Sciatic nerve (tissue), 2 donors: ENCODE data around the gene ETFA. TPM values are rescaled to one million over a fixed set of nuclear protein-coding genes. Genes with fewer than 3 reads are reported as not detected.
A peak's percentile ranks its signal among the peaks of the same experiment; 100 is the strongest.

Experiments
- ATAC-seq: fragments of 200-7000 bp; cut with Tn5 transposase; one replicate; pipeline ENCODE4 v1.9.1; 2020; ENCODE audit warnings: mild to moderate bottlenecking, moderate library complexity
- DNase-seq: peaks from one replicate; pipeline ENCODE4 v3.0.0-alpha.2; 2020; ENCODE audit warnings: low spot score
- intact Hi-C: fragments of 100-400 bp; cut with DNase I; formaldehyde crosslinking; loops from one replicate; pipeline ENCODE4 v1.14.2; 2022
- total RNA-seq: library from RNA; stranded (reverse); fragmentation: NEBNext Ultra II Directional; extraction: Animal tissue kit (Norgen Biotek cat#: 25700); gene quantifications from one replicate; pipeline ENCODE4 v1.2.1, GENCODE V29; 2021
- donor health status: DM: no; HTN: no; CAD: no.
- donor health status: DM: no; HTN: no; CAD: no.

Gene ETFA
- total RNA-seq, 1 donor from 2014 or later = 84.8 TPM

DNA sequence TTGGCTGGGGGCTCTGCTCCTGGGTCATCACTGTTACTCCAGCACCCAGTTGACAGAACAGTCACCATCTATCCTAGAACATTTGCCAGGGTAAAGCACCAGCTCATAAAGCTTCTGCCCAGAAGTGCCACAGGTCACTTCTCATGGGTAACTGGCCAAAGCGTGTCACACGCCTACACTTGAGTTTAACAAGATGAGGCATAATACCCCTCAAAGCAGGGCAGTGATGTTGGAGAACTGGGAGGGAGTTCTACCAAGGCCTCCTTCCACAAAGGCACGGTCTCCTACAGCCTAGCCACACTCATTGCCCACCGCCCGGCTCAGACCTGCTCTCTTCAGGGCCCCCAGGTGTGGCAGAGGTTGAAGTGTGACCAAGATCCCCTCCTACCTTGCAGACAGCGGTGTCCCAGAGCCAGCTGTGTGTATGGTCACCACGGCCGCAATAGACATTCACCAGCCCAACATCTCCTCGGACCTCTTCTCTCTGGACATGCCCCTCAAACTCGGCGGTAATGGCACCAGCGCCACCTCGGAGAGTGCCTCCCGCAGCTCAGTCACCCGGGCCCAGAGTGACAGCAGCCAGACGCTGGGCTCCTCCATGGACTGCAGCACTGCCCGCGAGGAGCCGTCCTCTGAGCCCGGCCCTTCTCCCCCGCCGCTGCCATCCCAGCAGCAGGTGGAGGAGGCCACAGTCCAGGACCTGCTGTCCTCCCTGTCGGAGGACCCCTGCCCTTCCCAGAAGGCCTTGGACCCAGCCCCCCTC lies 107.7 kb downstream of the ETFA start:
- ATAC-seq (no peak), DNase-seq (peak; percentile 49)
- intact Hi-C loops = loop anchor here (5.0 kb wide), 1 partner anchor 1381 kb away; no protein-coding TSS in a partner anchor

DNA sequence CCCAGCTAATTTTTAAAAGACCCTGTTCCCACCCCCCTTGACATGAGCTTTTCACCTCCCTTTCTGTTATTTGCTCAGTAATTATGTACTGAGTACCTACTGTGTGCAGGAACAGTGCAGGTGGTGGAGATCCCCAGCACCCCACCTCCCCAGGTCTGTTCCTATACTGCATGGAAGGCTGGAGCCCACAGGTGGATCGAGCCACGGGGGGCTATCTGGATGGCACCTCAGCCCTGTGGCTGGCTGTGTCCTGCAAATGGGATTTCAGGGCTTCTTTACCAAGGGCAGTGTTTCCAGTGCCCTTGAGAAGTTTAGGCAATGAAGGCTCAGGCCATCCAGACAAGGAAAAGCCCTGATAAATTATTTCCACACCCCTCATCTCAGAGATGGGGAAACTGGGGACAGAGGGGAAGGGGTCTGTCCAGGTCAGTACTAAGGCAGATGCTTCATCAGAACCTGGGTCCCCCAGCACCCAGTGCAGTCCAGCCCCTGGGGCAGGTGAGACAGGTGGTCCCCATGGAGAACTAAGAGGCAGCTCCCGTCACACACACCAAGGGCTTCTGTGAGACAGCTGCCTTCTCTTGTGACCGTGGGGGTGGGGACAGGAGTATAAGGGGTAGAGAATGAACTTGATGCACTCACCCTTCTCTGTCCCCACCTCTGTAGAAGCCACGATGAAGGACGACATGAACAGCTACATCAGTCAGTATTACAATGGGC lies 109.6 kb downstream of the ETFA start:
- ATAC-seq (no peak), DNase-seq (peak; percentile 8)
- intact Hi-C loops = loop anchor here (5.0 kb wide), 1 partner anchor 1379 kb away; no protein-coding TSS in a partner anchor

DNA sequence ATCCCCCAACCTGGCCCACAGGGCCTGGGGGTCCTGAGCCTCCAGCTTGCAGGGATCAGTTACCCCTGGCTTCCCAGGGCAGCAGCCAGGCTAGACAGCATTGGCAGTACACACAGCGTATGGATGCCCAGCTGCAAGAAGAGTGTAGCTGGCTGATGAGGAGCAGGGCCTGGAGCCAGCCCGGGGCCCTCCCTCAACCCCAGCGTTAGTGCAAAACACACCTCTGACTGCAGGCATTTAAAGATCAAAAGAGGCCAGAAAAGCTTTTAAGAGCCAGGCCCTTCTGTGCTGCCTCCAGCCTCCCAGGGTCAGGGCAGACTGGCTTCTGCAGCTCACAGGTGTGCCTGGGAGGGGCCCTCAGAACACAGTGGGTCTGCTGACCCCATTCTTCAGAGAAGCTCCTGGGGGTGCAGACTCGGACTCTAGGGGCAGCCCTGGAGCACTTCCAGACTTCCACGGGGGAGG lies 110.6 kb downstream of the ETFA start:
- ATAC-seq (peak; percentile 8), DNase-seq (peak; percentile 38)
- intact Hi-C loops = loop anchor here (5.0 kb wide), 1 partner anchor 1378 kb away; no protein-coding TSS in a partner anchor

DNA sequence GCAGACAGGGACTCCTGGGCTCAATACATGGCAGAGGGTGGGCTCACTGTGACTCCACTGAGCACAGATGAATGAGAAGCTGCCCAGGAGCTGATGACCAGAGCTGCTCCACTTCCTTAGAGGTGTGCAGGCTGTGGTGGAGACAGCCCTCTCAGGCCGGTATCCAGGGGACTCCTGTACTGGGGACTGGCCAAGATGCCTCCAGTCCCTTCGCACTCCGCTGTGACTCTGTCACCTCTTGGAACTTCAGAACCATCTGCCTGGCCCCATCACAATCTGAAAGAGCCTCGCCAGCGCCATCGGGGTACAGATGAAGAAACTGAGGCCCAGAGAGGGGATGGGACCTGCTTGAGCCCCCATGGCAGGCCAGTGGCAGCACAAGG lies 111.2 kb downstream of the ETFA start:
- peak; percentile 46 for DNase-seq
- no peak for ATAC-seq
- intact Hi-C loops = loop anchor here (5.0 kb wide), 1 partner anchor 1378 kb away; no protein-coding TSS in a partner anchor

DNA sequence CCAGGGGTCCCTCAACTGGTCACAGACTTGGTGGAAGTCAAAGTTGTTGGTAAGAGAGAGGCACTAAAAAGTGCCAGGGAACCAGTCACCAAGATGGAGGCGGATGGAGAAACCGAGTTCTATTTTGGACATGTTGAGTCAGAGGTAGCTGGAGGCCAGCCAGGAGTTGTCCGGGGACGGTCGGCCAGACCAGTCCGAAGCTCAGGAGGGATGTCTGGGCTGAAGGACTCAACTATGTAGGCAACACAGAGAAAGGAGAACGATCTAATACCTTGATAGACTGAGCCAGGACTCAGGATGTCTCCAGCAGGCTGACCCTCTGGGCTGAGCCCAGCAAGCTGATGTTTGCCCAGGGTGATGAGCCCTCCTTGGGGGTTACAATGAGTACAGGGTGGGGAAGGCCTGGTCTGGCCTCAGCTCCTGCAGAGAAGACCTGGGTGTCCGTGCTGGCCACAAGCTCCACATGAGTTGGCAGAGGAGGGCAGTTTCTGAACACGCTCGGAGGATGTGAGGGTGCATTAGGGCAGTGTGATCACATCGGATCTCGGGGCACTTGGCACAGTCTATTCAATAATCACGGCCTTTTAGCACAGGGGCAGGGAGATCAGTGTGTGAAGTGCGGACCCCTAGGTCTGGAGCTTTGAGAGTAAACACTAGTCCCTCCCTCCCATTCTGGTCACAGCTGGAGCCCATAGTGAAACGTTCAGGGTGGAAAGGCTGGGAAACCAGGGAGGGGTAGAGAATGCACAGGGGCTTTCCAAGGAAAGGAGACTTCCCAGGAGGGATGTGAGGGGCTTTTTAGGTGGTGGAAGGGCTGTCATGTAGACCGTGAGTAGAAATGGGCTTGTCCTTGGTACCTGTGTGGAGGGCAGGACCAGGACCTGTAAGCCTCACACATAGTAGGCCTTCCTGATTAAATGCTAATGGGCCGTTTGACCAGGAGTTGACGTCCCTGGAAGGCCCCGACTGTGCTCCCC lies 111.9 kb downstream of the ETFA start:
- ATAC-seq (peak; percentile 45), DNase-seq (peak; percentile 74)
- intact Hi-C loops = loop anchor here (5.0 kb wide), 1 partner anchor 1377 kb away; no protein-coding TSS in a partner anchor

DNA sequence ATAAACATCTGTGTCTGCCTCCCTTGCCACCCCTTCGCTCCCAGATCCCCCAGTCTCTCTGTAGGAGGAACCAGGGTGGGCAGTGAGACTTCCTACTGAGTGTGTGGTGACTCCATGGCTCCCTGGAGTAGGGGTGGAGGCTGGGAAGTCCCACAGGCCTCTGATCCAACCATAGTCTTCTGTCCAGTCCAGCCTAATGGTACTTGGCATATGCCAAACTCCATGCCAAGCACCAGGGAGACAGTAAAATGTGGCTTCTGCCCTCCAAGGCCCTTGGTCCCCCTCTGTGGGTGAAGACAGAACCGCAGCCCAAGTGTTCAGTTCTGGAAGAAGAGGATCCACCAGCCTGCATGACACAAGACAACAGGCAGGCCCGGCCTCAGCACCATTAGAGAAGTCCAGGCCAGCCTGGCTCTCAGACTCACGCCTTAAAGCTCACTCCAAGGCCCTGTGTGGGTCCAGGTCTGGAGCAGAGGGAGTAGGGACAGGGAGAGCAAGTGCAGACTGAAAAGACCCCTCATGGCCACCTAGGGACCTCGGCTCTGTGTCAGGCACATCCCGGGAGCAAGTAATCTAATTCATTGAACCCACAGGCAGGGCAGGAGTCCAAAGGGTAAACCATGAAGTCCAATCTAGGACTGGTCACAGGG lies 112.7 kb downstream of the ETFA start:
- ATAC-seq (no peak), DNase-seq (no peak)
- intact Hi-C loops = no loop called here

DNA sequence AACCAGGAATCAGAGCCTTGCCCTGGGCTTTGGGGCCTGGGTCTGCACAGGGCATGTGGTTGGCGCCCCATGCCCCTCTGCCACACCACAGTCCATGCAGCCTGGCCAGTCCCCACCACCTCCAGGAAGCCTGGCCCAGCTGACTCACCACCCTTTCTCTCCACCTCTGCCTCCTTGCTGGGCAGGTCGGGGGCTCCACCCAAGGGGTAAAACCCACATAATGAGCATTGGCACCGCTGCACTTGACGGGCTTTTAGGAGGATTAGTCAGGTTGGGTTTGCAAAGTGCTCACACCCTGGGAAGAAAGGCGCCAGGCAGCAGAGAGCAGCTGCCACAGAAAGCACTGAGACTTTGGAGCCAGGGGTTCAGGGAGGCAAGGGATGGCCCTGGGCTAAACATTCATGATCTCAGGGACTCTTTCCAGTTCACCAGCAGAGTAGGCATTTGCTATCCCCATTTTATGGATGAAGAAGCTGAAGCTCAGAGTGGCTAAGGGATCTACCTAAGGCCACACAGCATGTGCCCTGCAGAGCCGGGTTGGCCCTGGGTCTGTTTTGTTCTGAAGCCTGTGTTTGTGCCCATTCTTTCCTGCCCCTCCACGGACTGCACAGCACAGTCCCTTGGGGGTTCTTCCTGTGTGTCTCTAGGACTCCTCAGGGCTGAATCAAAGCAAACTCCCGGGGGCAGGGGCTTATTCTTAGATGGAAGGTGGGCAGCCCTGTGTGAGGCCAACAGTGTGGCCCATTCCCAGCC lies 113.4 kb downstream of the ETFA start:
- ATAC-seq (no peak), DNase-seq (peak; percentile 23)
- intact Hi-C loops = no loop called here

DNA sequence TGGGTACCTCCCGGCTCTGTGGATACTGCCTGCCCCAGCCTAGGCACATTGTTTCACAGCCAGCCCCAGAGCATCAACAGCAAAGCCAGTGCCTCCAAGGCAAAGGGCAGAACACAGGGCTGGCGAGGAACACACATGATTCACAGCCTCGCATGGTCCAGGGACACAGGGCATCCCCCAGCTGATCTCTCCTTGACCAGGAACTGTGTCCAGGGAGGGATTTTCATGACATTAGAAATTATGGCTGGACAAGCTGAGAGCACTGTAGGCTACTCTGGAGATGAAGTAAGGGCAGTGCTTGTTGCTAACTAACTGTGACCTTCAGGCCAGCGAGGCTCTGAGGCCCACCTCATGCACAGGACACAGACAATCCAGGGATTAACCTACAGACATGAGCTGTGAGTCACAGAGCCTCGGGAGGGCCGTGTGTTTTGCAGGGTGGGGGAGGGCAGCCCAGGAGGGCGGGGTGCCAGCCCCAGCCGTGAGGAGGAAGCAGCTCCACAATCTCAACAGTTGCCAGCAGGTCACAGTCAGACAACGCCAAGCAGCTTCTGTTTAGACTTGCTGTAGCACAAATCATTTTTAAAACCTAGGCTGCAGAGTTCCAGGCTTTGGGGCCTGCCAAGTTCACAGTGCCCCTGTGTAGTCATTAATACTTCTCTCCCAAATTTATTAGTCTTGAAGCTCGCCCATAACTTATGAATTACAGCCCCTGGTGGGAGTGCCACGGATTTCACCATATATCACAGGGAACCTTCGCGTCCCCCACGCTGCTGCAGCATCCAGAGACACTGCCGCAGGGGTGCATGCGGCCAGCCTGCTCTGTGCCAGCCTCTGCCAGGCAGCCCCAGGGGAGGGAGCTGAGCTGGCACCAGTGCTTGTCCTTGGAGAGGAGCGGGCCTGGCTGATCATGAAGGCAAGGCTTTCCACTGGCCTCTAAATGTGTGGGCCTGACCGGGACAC lies 114.7 kb downstream of the ETFA start:
- intact Hi-C loops = no loop called here
- DNase-seq = peak; percentile 43
- ATAC-seq = peak; percentile 17

DNA sequence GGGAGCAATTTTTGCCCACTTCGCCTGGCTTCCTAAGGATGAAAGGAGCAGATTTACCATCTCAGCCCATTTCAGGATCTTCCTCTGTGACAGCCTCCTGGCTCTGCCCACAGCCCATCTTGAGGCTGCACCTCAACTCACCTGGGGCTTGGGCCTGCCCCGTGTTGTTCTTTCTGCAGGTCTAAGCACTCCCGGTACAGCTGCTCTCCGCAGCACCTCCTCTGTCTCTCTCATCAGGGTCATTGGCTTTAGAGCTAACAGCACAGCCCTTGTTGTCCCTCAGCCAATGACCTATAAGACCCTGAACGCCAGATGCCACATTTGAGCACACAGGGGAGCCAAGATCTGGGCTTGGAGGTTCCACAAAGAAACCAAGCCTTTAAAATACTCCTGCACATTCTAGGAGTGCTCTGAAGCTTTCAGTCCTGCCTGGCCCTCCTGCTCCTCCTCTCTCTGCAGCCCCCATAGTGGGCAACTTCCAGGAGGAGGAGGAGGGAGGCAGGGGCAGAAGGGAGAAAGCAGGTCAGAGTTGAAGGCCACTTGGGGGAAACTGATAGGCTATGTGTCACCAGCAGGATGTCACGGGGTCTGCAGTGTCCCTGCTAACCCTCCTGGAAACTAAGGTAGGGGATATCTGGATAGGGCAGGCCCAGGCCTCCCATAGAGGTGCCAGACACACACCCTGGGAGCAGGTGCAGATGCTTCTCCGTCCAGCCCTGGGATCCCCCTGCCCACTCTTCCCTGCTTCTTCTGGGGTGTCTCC lies 115.6 kb downstream of the ETFA start:
- ATAC-seq = no peak
- intact Hi-C loops = no loop called here
- no peak for DNase-seq

DNA sequence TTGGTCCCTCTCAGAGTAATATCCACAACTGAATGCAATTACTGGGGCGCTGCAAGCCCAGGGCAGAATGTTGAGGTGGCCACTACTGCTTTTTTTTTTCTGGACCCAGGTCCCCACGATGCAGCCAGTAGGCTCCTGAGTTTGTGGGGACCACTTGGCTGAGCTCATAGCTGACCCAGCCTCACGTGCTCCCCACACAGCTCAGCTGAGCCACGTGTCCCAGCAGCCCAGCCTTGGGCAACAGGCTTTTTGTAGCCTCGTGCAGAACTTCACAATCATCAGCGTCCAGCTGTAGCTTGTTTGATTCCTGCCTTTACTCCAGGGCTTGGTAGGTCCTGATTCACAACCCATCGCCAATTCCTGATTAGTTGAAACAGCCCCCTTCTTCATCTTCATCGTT lies 117.3 kb downstream of the ETFA start:
- ATAC-seq = no peak
- intact Hi-C loops = no loop called here

DNA sequence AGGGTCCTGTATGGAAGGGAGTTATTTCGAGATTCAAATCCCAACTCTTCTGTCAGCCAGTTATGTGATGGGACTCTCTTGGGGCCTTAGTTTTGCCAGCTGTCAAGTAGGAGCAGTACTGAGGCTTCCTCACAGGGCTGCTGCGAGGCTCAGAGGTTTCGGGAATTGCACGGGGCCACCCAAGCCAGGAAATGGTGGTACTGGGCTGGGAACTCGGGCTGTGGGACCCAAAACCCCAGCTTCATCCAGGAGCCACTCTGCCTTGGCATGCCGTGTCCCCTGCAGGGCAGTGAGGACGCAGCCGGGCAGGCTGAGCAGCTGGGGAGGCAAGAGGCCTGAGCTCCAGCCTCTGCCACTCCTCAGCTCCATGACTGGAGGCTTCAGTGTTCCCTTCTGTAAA lies 118.6 kb downstream of the ETFA start:
- ATAC-seq (no peak), DNase-seq (no peak)
- intact Hi-C loops = no loop called here

More for the DNA sequence above, 117.3 kb downstream of the ETFA start:
- no peak for DNase-seq

DNA sequence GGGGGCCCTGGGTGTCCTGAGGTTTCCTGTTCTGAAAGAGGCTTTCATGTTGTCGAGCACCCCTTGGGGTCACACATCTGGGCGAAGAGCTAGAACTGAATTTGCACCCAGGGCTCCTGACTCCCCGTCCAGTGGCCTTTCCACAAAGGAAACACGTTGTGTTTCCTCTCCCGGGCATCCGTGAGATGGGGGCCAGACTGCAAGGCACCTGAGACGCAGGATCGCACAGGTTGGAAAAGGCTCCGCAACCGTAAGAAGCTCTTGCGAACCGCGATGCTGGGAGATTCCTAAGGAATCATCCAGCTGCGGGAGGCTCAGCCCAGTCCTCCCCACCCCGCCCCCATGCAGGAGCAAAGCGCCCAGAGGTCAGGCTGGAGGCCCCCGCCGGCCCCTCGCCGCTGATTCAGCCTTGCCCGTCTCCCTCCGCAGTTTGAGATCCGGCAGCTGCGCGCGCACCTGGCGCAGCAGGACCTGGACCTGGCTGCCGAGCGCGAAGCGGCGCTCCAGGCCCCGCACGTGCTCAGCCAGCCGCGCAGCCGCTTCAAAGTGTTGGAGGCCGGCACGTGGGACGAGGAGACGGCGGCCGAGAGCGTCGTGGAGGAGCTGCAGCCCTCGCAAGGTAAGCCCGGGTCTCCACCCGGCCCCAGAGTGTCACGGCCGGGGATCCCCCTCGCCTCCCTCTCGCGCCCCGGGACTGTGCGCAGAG lies 119.6 kb downstream of the ETFA start:
- ATAC-seq (no peak), DNase-seq (no peak)
- intact Hi-C loops = no loop called here

DNA sequence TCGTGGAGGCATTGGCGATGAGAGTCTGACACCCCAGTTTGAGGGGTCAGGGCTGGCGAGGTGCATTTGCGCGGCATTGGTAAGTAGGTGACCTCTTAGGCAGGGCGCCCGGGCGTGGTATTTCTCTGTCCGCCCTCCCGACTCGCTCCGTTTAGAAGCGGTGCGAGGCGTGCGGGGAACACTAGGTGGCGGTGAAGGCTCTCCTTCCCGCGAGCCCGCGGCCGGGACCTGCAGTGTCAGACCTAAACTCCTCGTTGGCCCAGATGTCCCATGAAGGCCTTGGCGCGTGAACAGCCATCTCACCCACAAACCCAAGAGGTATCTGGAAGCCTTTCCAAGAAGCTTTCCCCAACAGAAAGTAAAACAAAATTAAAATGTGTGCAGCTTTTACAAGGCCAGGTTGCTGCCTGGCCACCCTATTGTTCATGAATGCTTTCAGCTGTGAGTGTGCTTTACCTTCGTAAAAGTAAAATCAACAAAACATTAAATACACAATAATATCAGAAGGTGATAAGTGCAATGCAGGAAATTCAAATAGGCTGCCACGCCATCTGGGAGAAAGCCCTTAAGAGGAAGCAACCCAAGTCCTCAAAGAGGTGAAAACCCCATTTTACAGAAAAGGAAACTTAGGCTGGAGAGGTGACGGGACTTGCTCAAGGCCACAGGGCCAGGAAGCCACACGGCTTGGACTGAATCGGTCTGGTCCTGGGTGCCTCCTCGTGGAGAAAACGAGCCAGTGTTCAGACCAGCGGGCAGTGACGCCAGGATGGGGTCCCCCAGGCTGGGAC lies 120.3 kb downstream of the ETFA start:
- intact Hi-C loops = no loop called here
- ATAC-seq (peak; percentile 88), DNase-seq (peak; percentile 88)

DNA sequence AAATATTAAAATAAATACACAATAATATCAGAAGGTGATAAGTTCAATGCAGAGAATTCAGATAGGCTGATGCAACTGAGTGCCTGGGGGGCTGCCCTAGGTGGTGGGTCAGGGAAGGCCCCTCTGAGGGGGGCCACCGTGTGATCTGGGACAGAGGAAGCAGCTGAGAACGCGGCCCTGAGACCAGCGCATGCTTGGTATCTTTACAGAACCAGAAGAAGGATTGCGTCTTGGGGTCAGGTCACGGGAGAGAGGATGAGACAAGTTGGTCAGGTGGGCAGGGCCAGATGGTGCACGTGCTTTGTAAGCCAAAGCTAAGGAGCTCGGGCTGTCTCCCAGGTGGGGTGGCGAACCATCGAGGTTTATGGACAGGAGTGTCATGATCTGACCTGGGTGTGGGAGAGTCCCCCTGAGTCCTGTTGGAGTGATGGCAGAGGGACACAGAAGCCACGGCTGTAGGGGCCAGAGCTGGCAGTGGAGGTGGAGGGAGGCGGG lies 121.2 kb downstream of the ETFA start:
- intact Hi-C loops = no loop called here
- DNase-seq = no peak
- no peak for ATAC-seq
